ENCODE measurements around the gene BSDC1. TPM values are rescaled to one million over a fixed set of nuclear protein-coding genes. Genes with fewer than 3 reads are reported as not detected.

BSDC1 gene, protein sequence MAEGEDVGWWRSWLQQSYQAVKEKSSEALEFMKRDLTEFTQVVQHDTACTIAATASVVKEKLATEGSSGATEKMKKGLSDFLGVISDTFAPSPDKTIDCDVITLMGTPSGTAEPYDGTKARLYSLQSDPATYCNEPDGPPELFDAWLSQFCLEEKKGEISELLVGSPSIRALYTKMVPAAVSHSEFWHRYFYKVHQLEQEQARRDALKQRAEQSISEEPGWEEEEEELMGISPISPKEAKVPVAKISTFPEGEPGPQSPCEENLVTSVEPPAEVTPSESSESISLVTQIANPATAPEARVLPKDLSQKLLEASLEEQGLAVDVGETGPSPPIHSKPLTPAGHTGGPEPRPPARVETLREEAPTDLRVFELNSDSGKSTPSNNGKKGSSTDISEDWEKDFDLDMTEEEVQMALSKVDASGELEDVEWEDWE
- total RNA-seq, result 59.7 and 59.9 TPM in 2 replicates

DNA sequence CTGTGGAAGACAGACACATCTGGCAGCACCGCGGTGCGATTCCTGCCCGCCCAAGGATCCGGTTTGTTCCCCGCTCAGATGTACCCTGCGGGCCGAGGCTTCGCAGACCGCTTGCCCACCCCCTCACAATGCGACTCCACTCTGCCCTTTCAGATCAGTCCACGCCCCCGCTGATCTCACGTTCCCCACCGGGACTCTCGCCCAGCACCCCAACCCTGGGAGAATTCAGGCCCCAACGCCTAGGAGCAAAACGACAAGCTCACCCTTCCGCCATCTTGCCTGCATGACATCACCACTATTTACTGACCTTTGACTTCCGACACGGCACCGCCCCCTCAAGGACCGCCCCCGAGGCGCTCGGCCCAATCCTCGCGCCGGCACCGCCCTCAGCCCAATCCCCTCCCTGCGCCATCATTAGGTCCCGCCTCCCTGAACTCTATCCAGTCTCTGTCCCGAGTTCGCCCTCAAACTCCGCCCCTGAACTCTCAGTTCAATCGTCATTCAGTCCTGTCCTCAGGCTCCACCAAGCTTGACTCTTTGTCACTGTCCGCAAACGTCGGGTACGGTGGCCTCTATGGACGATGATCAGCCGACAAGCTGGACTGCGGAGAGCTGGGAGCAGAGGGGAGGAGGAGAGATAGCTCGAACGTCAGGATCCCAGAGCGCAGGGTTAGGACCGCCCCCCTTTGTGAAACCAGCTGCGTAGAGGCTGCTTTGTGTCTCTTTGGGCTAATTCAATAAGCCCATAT lies at the start of gene BSDC1:
BSDC1 (minus strand) TSS at position 301 of the 749 bp plus-strand sequence; CDS start at position 274, 27 bp downstream.

DNA sequence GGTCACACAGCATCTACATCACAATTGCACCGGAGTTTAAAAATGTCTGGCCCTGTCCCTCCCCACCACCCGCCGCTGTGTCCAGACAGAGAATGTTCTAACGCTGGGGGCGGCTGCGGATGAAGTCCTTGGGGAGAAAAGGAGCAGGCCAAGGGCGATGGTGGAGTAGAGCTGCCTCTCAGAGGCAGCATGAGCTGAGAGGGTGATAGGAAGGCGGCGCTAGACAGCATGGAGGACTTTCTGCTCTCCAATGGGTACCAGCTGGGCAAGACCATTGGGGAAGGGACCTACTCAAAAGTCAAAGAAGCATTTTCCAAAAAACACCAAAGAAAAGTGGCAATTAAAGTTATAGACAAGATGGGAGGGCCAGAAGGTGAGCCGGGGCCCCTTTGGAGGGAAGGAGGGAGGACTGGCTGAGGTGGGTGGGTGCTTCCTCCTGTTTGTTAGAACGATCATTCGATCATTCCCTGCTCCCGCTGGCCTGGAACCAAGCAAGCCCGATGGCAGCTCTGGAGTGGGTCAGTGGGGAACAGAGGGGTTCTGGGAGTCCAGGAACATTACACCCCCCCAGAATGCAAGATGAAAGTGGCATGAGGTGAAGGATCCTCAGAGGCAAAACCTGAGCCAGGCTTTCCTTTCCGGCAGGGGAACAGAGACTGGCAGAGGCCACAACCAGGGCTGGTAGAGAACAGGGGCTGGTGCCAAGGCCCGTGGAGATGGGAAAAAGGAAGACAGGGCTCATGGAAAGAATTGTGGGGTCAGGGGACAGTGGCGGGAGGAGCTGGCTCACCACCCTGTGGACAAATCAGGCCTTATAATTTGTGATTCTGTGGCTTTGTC lies 31.5 kb downstream of the BSDC1 start, which contains the start of the genes FAM229A and TSSK3:
FAM229A (minus strand) TSS at position 12 of the 840 bp plus-strand sequence. CDS start 394 bp downstream, outside the sequence.
TSSK3 (plus strand) TSS at position 66 of the 840 bp plus-strand sequence; CDS start at position 229, 163 bp downstream.

DNA sequence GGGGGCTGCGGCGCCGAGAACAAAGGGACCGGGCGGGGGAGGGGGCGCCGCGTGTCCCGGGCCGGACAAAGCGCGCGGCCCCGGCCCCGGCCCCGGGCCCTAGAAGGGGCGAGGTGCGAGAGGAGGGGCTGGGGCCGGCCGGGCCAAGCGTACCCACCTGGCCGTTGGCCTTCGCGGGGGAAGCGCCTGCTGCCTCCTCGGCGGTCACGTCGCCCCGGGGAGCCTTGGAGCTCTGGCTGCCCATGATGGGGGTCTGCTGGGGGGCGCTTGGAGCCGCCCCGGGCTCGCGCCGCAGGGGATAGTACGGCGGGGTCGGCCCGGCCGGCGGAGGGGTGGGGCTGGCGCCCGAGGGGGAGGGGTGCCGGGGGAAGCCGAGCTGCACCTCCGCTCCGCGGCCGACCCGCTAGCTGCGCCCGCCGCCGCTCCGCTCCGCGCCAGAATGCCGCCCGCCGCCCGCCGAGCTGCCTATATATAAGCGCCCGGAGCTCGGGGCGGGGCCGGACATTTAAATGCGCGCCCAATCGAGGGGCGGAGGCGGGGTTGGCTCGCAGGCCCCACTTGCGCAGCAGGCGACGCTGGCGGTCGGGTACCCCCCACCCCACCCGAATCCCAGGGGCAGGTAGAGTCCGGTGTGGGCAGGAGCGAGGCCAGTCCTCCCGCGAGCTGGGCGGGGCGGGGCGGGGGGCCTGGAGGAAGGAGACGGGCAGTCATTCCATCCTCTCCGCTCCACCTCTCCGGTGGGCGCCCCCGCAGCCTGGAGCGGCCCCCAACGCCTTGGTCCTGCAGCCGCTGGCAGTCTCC lies 58.3 kb downstream of the BSDC1 start, which contains the start of gene MARCKSL1:
MARCKSL1 (minus strand) TSS at position 444 of the 801 bp plus-strand sequence; CDS start at position 244, 200 bp downstream.

Other genes with a start within 250 kb of the BSDC1 start
- 99.6 and 103 TPM in 2 replicates for gene TXLNA, start 214.8 kb downstream of the BSDC1 start, total RNA-seq
- gene CCDC28B, start 193.8 kb downstream of the BSDC1 start, total RNA-seq, result 10.8 and 11.6 TPM in 2 replicates
- gene IQCC, start 188.8 kb downstream of the BSDC1 start, total RNA-seq, result 2.4 and 4.6 TPM in 2 replicates
- 0.12 TPM in 1 of 2 replicates, not detected in the other for gene DCDC2B, start 185.4 kb downstream of the BSDC1 start, total RNA-seq
- gene TMEM234, start 172.1 kb downstream of the BSDC1 start, total RNA-seq, result 16.8 and 20.5 TPM in 2 replicates
- 350 and 441 TPM in 2 replicates for gene EIF3I, start 172.0 kb downstream of the BSDC1 start, total RNA-seq
- 0.44 and 0.50 TPM in 2 replicates for gene FAM167B, start 147.2 kb downstream of the BSDC1 start, total RNA-seq
- gene LCK, start 143.2 kb downstream of the BSDC1 start, total RNA-seq, result not detected in 2 replicates
- 68.2 and 88.9 TPM in 2 replicates for gene HDAC1, start 102.4 kb downstream of the BSDC1 start, total RNA-seq
- gene MARCKSL1, start 58.2 kb downstream of the BSDC1 start, total RNA-seq, result 10.5 and 18.9 TPM in 2 replicates
- gene FAM229A, start 32.0 kb downstream of the BSDC1 start, total RNA-seq, result 0.77 and 1.00 TPM in 2 replicates
- 0.33 and 5.1 TPM in 2 replicates for gene TSSK3, start 31.9 kb downstream of the BSDC1 start, total RNA-seq
- under 0.01 TPM in 1 of 2 replicates, not detected in the other for gene ZBTB8B, start 70.6 kb upstream of the BSDC1 start, total RNA-seq
- 6.8 and 9.1 TPM in 2 replicates for gene ZBTB8A, start 145.0 kb upstream of the BSDC1 start, total RNA-seq